ENCODE results near the gene MAPKAPK5. TPM values are rescaled to one million over a fixed set of nuclear protein-coding genes. Genes with fewer than 3 reads are reported as not detected.
A peak's percentile ranks its signal among the peaks of the same experiment; 100 is the strongest.
"Not testable (repeated sequence)": the region's sequence is repeated elsewhere in the genome, so short reads cannot be mapped to it uniquely, and the experiment has no call there.

Gene MAPKAPK5
- total and polyA plus RNA-seq, 10 donors, result 12.7 to 56.4 (median 43.1) TPM

DNA sequence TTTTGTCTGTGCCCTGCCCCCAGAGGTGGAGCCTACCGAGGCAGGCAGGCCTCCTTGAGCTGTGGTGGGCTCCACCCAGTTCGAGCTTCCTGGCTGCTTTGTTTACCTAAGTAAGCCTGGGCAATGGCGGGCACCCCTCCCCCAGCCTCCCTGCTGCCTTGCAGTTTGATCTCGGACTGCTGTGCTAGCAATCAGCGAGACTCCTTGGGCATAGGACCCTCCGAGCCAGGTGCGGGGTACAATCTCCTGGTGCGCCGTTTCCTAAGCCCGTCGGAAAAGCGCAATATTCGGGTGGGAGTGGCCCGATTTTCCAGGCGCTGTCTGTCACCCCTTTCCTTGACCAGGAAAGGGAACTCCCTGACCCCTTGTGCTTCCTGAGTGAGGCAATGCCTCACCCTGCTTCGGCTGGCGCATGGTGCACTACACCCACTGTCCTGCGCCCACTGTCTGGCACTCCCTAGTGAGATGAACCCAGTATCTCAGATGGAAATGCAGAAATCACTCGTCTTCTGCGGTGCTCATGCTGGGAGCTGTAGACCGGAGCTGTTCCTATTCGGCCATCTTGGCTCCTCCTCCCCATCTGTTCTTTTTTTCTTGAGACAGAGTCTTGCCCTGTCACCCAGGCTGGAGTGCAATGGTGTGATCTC lies 7.2 kb upstream of the MAPKAPK5 start:
- H3K27me3 ChIP-seq (replicated peaks in 1 of 7); H3K9me3 ChIP-seq; intact Hi-C loops (cut with DNase I; ENCODE audit: low total_unique reads): not testable (repeated sequence)
- DNase-seq, result peak; percentile 78
- Histone ChIP-seq H3K4me3 (peak overlapping the region in 4 of 8 donors; percentile 10 to 50 (median 20)), H3K36me3 (peaks cover 0 to 17% (median 12%) of the 10 kb centered on the region in 6 donors), H3K4me1 (peaks cover 3 to 25% (median 9%) of the 10 kb centered on the region in 6 donors), H3K27ac (peak overlapping the region in 5 of 8 donors; percentile 5 to 79 (median 63))
- TF ChIP-seq, protein P1, sequence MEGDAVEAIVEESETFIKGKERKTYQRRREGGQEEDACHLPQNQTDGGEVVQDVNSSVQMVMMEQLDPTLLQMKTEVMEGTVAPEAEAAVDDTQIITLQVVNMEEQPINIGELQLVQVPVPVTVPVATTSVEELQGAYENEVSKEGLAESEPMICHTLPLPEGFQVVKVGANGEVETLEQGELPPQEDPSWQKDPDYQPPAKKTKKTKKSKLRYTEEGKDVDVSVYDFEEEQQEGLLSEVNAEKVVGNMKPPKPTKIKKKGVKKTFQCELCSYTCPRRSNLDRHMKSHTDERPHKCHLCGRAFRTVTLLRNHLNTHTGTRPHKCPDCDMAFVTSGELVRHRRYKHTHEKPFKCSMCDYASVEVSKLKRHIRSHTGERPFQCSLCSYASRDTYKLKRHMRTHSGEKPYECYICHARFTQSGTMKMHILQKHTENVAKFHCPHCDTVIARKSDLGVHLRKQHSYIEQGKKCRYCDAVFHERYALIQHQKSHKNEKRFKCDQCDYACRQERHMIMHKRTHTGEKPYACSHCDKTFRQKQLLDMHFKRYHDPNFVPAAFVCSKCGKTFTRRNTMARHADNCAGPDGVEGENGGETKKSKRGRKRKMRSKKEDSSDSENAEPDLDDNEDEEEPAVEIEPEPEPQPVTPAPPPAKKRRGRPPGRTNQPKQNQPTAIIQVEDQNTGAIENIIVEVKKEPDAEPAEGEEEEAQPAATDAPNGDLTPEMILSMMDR (IDR thresholded peaks at IDR 0.05 in 8 of 11, conservative IDR thresholded peaks at IDR 0.05 in 3 of 11), result peak in 1 of 11 experiments; percentile 12
- peak in 2 of 3 donors; percentile 40 to 44 for TF ChIP-seq POLR2AphosphoS5 (IDR thresholded peaks at IDR 0.05)
- 40 to 70% (median 57%) methylated on average over 21 to 22 of the region's 22 CpGs for WGBS, 5 donors

DNA sequence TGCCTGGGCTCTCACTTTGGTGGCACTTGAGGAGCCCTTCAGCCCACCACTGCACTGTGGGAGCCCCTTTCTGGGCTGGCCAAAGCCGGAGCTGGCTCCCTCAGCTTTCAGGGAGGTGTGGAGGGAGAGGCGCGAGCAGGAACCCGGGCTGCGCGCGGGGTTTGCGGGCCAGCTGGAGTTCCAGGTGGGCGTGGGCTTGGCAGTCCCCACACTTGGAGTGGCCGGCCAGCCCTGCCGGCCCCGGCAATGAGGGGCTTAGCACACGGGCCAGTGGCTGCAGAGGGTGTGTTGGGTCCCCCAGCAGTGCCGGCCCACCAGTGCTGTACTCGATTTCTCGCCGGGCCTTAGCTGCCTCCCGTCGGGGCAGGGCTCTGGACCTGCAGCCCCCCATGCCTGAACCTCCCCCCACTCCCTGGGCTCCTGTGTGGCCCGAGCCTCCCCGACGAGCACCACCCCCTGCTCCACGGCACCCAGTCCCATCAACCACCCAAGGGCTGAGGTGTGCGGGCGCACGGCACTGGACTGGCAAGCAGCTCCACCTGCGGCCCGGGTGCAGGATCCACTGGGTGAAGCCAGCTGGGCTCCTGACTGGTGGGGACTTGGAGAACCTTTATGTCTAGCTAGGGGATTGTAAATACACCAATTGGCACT lies 6.4 kb upstream of the MAPKAPK5 start:
- Histone ChIP-seq H3K36me3 (peaks cover 0 to 22% (median 12%) of the 10 kb centered on the region in 6 donors), H3K27ac (peak overlapping the region in 5 of 8 donors; percentile 5 to 79 (median 63)), H3K4me1 (peaks cover 11 to 33% (median 17%) of the 10 kb centered on the region in 6 donors), H3K4me3 (peak overlapping the region in 1 of 8 donors; percentile 50)
- WGBS, 5 donors, result 89 to 97% (median 94%) methylated on average over 18 to 28 of the region's 28 CpGs
- H3K27me3 ChIP-seq (replicated peaks in 1 of 7); intact Hi-C loops (cut with DNase I; ENCODE audit: low total_unique reads); DNase-seq; H3K9me3 ChIP-seq: not testable (repeated sequence)

DNA sequence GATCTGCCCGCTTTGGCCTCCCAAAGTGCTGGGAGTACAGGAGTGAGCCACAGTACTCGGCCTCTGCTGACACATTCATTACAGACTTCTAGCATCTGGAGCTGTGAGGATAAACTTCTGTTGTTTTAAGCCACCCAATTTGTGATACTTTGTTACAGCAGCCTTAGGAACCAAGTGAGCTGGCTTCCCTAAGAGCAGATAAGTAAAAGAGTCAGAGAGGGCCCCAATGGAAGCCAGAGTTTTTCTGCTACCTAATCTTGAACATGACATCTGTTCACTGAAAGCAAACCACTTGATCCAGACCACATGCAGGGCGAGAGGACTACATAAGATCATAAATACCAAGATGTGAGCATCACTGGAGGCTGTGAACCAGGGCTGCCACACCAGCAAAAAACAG lies 3.7 kb upstream of the MAPKAPK5 start:
- no peak for DNase-seq
- Histone ChIP-seq H3K27me3 (replicated peaks in 1 of 7) (peaks cover 0 to 4% (median 0%) of the 10 kb centered on the region in 7 donors), H3K9me3 (no peaks in the 10 kb centered on the region), H3K4me3 (no peak overlapping the region), H3K4me1 (peaks cover 23 to 51% (median 34%) of the 10 kb centered on the region in 6 donors), H3K36me3 (peaks cover 0 to 22% (median 12%) of the 10 kb centered on the region in 6 donors), H3K27ac (no peak overlapping the region)
- intact Hi-C loops (cut with DNase I; ENCODE audit: low total_unique reads), result no loop called here
- 90 to 97% (median 93%) methylated on average over 3 of the region's 3 CpGs for WGBS, 5 donors
- TF ChIP-seq POLR2A (IDR thresholded peaks at IDR 0.05) (no peak), POLR2AphosphoS5 (IDR thresholded peaks at IDR 0.05) (no peak)
- TF ChIP-seq, protein P1 (IDR thresholded peaks at IDR 0.05 in 8 of 11, conservative IDR thresholded peaks at IDR 0.05 in 3 of 11), result no peak

DNA sequence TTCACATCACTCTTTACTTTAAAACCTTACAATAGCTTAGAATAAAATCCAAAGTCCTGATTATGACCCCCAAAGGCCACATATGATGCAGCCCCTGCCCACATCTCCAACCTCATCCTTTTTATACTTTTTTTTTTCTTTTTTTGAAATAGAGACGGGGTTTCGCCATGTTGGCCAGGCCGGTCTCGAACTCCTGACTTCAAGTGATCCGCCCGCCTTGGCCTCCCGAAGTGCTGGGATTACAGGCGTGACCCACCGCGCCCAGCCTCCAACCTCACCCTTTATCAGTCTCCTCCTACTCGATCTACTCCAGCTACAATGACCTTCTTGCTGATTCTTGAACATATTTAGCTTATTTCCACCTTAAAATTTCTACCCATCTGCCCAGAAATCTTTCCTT lies 1.2 kb upstream of the MAPKAPK5 start:
- WGBS, 5 donors, result 30 to 40% (median 39%) methylated on average over 11 of the region's 11 CpGs
- H3K27me3 ChIP-seq (replicated peaks in 1 of 7), result no peaks in the 10 kb centered on the region
- peak overlapping the region; percentile 91 to 96 (median 94) for H3K27ac ChIP-seq
- H3K4me3 ChIP-seq, result peak overlapping the region; percentile 78 to 100 (median 95)
- peaks cover 0 to 39% (median 12%) of the 10 kb centered on the region in 6 donors for H3K36me3 ChIP-seq
- intact Hi-C loops (cut with DNase I; ENCODE audit: low total_unique reads), result no loop called here
- peaks cover 41 to 63% (median 52%) of the 10 kb centered on the region in 6 donors for H3K4me1 ChIP-seq
- DNase-seq, result no peak
- TF ChIP-seq, protein P1 (IDR thresholded peaks at IDR 0.05 in 8 of 11, conservative IDR thresholded peaks at IDR 0.05 in 3 of 11), result no peak
- TF ChIP-seq POLR2AphosphoS5 (IDR thresholded peaks at IDR 0.05) (no peak), POLR2A (IDR thresholded peaks at IDR 0.05) (no peak)
- no peaks in the 10 kb centered on the region for H3K9me3 ChIP-seq

All from spleen (tissue), 11 donors.